Adrenal gland (tissue), 12 donors: ENCODE results near the gene C3. TPM values are rescaled to one million over a fixed set of nuclear protein-coding genes. Genes with fewer than 3 reads are reported as not detected.

Experiments
- DNase-seq, 7 donors: peaks; one replicate each; pipeline ENCODE4 v3.0.0-alpha.2; 2019 to 2020
- H3K27ac ChIP-seq, 5 donors: fragments of 200-600 bp; sonication (generic) in 4 of 5; 1 replicate in 3 of 5; 2 replicates in 2 of 5; pipeline versions ENCODE4 v1.5.1 to v1.8.0; 2016 to 2020; ENCODE audit warnings: mild to moderate bottlenecking in 1 of 5
- H3K27me3 ChIP-seq: fragments of 200-600 bp; 2 replicates; pipeline ENCODE4 v1.8.0; 2021
- H3K36me3 ChIP-seq, 2 donors: fragments of 200-600 bp; replicated peaks in 1 of 2; 1 replicate in 1 of 2; 2 replicates in 1 of 2; pipeline versions ENCODE4 v1.5.1 to v1.8.0; 2018 to 2022
- H3K4me1 ChIP-seq, 2 donors: fragments of 200-600 bp; replicated peaks in 1 of 2; 1 replicate in 1 of 2; 2 replicates in 1 of 2; pipeline versions ENCODE4 v1.5.1 to v1.8.0; 2018 to 2021
- H3K4me3 ChIP-seq, 4 donors: fragments of 200-600 bp; sonication (generic) in 3 of 4; one replicate each; pipeline ENCODE4 v1.5.1; 2016 to 2018
- H3K9me3 ChIP-seq, 3 donors: fragments of 200-600 bp; sonication (generic) in 1 of 3; replicated peaks in 1 of 3; 1 replicate in 2 of 3; 2 replicates in 1 of 3; pipeline versions ENCODE4 v1.5.1 to v1.8.0; 2016 to 2021
- CTCF ChIP-seq, 6 experiments: fragments of 450-650 bp in 4 of 6; fragments of 200-600 bp in 2 of 6; sonication (generic) in 1 of 6; IDR thresholded peaks; 1 replicate in 5 of 6; 2 replicates in 1 of 6; pipeline versions ENCODE4 v1.5.1 to v1.8.0; 2016 to 2021; ENCODE audit warnings: antibody characterized with exemption in 6 of 6, mild to moderate bottlenecking in 2 of 6, moderate library complexity in 1 of 6
- POLR2A ChIP-seq, 2 donors: fragments of 450-650 bp; IDR thresholded peaks; one replicate each; pipeline ENCODE4 v1.6.1; 2017; ENCODE audit warnings: antibody characterized with exemption in 2 of 2, mild to moderate bottlenecking in 2 of 2, moderate library complexity in 1 of 2
- WGBS, 4 donors: extraction: QIAGEN DNeasy Blood & Tissue Kit in 2 of 4; methylation state at CpG; one replicate each; pipeline versions ENCODE4 v1.1.5 to v1.1.7; 2013 to 2017; 5-methylcytosine and 5-hydroxymethylcytosine counted together
- intact Hi-C, 2 donors: fragments of 100-400 bp; cut with DNase I; formaldehyde crosslinking; loops; one replicate each; pipeline versions ENCODE4 v1.14.1 to v1.15.0; 2022 to 2023
- polyA plus RNA-seq, 3 donors: library from polyadenylated mRNA; stranded (reverse); fragments of 200-250 nt in 2 of 3; fragments of 350-450 nt in 1 of 3; fragmentation: Illumina TruSeq in 1 of 3; extraction: RNeasy Lipid Tissue Mini Kit (QIAGEN cat#74804) in 1 of 3; gene quantifications; one replicate each; pipeline ENCODE4 v1.2.3, GENCODE V29; 2013 to 2014
- total RNA-seq, 9 donors: library from RNA; depleted of rRNA in 4 of 9; stranded (reverse); fragments of >200 nt in 4 of 9; fragments of 120-200 nt in 1 of 9; fragmentation: NEBNext Ultra II Directional in 1 of 9; extraction: Animal tissue kit (Norgen Biotek cat#: 25700) in 1 of 9; gene quantifications; one replicate each; pipeline versions ENCODE4 v1.1.0 to v1.2.4, GENCODE V29; 2013 to 2023
- donor health status: healthy with polysubstance abuse.
- donor health status: Bipolar disorder and iron deficiency.
- donor health status: DM: yes; HTN: yes; CAD: no.
- donor health status: DM: no; HTN: no; CAD: no.
- donor health status: DM: no; HTN: no; CAD: no.
- donor health status: DM: yes; HTN: yes; CAD: no.

The C3 gene
- total and polyA plus RNA-seq, 12 donors, result 2.4 to 5,179 (median 2,192) TPM

DNA sequence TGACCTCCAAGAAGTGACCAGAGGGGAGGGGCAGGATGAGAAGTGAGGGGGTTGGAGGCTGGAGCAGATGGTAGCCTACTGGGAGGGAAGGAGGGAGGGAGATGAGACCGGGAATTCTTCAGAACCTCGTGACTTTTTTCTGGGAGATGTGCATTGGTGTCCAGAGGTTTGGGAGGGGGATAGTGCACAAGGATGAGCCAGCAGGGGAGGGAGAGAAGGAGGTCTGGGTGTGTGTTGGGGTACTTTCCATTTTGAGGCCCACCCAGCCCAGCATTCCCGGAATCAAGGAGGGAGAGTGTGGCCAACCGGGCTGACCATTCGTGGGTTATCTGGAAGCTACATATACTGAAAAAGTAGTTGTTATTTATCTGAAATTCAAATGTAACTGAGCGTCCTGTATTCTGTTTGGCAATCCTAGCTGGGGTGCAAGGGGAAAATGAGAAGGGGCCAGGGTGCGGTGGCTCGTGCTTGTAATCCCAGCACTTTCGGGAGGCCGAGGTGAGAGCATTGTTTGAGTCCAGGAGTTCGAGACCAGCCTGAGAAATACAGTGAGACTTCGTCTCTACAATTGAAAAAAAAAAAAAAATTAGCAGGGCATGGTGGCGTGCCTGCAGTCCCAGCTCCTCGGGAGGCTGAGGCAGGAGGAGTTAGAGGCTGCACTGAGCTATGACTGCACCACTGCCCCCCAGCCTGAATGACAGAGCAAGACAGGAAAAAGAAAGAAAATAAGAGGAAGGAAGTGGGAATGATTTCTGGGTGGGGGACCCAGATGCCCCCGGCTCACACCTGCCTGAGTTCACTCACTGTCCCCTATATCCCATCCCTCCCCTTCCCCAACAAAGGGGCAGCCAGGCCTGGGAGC is 4.4 kb upstream of the C3 start:
- no peaks in the 10 kb centered on the region for H3K27me3 ChIP-seq
- H3K36me3 ChIP-seq, result no peaks in the 10 kb centered on the region
- H3K4me3 ChIP-seq, result no peak overlapping the region
- no peak for DNase-seq
- 66 to 72% (median 69%) methylated on average over 15 of the region's 15 CpGs for WGBS, 4 donors
- peaks cover 40 to 61% of the 10 kb centered on the region in 2 donors for H3K4me1 ChIP-seq
- TF ChIP-seq POLR2A (IDR thresholded peaks at IDR 0.05) (no peak), CTCF (IDR thresholded peaks at IDR 0.05) (no peak)
- intact Hi-C loops, result no loop called here
- H3K9me3 ChIP-seq, result no peaks in the 10 kb centered on the region
- H3K27ac ChIP-seq, result peak overlapping the region; percentile 4 to 92 (median 62)

GRCh38 chr19:6723738-6724137 is 3.3 kb upstream of the C3 start:
- no peaks in the 10 kb centered on the region for H3K36me3 ChIP-seq
- H3K27me3 ChIP-seq, result no peaks in the 10 kb centered on the region
- H3K4me1 ChIP-seq, result peaks cover 44 to 57% of the 10 kb centered on the region in 2 donors
- TF ChIP-seq CTCF (IDR thresholded peaks at IDR 0.05), result no peak
- no peak for TF ChIP-seq POLR2A (IDR thresholded peaks at IDR 0.05)
- peak in 1 of 7 donors; percentile 42 for DNase-seq
- WGBS, 4 donors, result 43 to 51% (median 47%) methylated on average over 5 of the region's 5 CpGs
- H3K4me3 ChIP-seq, result no peak overlapping the region
- H3K9me3 ChIP-seq, result no peaks in the 10 kb centered on the region
- intact Hi-C loops, result no loop called here
- H3K27ac ChIP-seq, result peak overlapping the region in 4 of 5 donors; percentile 53 to 92 (median 67)

GRCh38 chr19:6723108-6723618 is 2.7 kb upstream of the C3 start:
- DNase-seq, result peak in 6 of 7 donors; percentile 77 to 89 (median 85)
- Histone ChIP-seq H3K27ac (peak overlapping the region; percentile 53 to 92 (median 71)), H3K4me3 (peak overlapping the region in 1 of 4 donors; percentile 4), H3K36me3 (peaks cover 0 to under 1% of the 10 kb centered on the region in 2 donors), H3K27me3 (no peaks in the 10 kb centered on the region), H3K9me3 (no peaks in the 10 kb centered on the region), H3K4me1 (peaks cover 44 to 54% of the 10 kb centered on the region in 2 donors)
- 14 to 17% (median 15%) methylated on average over 13 of the region's 13 CpGs for WGBS, 4 donors
- intact Hi-C loops, result no loop called here
- TF ChIP-seq POLR2A (IDR thresholded peaks at IDR 0.05), result peak in 1 of 2 donors; percentile 24
- no peak for TF ChIP-seq CTCF (IDR thresholded peaks at IDR 0.05)

- Histone ChIP-seq H3K4me1 (peaks cover 44 to 54% of the 10 kb centered on the region in 2 donors), H3K4me3 (no peak overlapping the region), H3K9me3 (no peaks in the 10 kb centered on the region), H3K27ac (peak overlapping the region in 1 of 5 donors; percentile 72), H3K27me3 (no peaks in the 10 kb centered on the region), H3K36me3 (peaks cover 0 to 7% of the 10 kb centered on the region in 2 donors)
- TF ChIP-seq CTCF (IDR thresholded peaks at IDR 0.05), result no peak
- TF ChIP-seq POLR2A (IDR thresholded peaks at IDR 0.05), result no peak
- no peak for DNase-seq
- 69 to 80% (median 76%) methylated on average over 5 of the region's 5 CpGs for WGBS, 4 donors
- intact Hi-C loops, result no loop called here
Measured at GRCh38 chr19:6721773-6722172, 1.3 kb upstream of the C3 start.
